GM23248 (cell line): ENCODE measurements around the gene GLB1L2.

Source experiments
- EZH2 ChIP-seq: fragments of 200-600 bp; sonication (generic); IDR thresholded peaks from 2 replicates; pipeline ENCODE4 v1.6.1; 2018; ENCODE audit warnings: antibody characterized with exemption, mild to moderate bottlenecking; ENCODE audit not compliant: insufficient read depth, poor library complexity, severe bottlenecking
- EZH2phosphoT487 ChIP-seq: fragments of 200-600 bp; sonication (generic); IDR thresholded peaks from 2 replicates; pipeline ENCODE4 v1.6.1; 2018; ENCODE audit warnings: antibody characterized with exemption, moderate library complexity, mild to moderate bottlenecking, low read depth; ENCODE audit not compliant: insufficient read depth

GRCh38 chr11:134369656-134370525 is 38.1 kb downstream of the GLB1L2 start:
- TF ChIP-seq EZH2phosphoT487 (no peak), EZH2 (no peak)
